PFSK-1 (cell line): ENCODE data around the gene LGALS9.

Source experiments
- FOXP2 ChIP-seq: optimal IDR thresholded peaks from 2 replicates; pipeline ENCODE3; 2011; ENCODE audit warnings: borderline replicate concordance, control low read depth, inconsistent platforms; ENCODE audit not compliant: insufficient read depth; ENCODE audit errors: extremely low read length, extremely low read depth
- POLR2AphosphoS5 ChIP-seq: IDR thresholded peaks from 2 replicates; pipeline ENCODE4 v1.6.1; 2012; ENCODE audit warnings: low read depth, mild to moderate bottlenecking, control low read depth, low read length, moderate library complexity
- TF ChIP-seq, protein P1 (sequence below), 2 experiments: IDR thresholded peaks; 2 replicates each; pipeline versions ENCODE4 v1.6.1 to v1.8.0; 2011 to 2012; ENCODE audit warnings: low read depth in 2 of 2, low read length in 2 of 2, control low read depth in 1 of 2, inconsistent platforms in 1 of 2, mild to moderate bottlenecking in 1 of 2, moderate library complexity in 1 of 2; ENCODE audit not compliant: insufficient read depth in 1 of 2

DNA sequence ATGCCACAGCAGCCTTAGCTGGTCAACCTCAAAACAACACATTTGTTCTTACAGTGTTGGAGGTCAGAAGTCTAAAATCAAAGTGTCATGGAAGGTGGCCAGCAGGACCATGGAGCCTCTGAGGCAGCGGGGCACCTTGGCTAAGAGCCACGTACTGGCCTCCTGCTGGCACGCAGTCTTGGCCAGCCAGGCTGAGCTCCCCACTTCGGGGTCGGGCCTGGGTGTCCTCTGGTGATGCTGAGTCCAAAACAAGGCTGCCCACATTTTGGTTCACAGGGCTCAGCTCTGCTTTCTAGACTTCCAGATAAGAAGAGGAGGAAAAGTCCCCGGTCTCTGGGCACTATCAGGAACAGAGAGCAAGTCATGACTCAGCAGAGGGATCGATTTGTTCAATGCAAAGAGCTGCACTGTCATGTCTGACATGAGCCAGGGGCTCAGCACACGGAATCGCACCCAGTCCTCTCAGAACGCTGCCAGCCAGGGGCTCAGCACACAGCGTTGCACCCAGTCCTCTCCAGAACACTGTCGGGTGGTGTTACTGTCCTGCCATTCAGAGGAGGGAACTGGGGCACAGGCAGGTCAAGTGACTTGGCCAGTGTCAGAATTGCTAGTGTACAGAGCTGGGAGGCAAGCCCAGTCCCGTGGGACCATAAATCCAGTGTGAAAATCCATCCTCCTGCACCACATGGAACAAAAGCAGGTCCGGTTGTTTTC lies 2.5 kb downstream of the LGALS9 start:
- TF ChIP-seq POLR2AphosphoS5: no peak
- TF ChIP-seq, protein P1, sequence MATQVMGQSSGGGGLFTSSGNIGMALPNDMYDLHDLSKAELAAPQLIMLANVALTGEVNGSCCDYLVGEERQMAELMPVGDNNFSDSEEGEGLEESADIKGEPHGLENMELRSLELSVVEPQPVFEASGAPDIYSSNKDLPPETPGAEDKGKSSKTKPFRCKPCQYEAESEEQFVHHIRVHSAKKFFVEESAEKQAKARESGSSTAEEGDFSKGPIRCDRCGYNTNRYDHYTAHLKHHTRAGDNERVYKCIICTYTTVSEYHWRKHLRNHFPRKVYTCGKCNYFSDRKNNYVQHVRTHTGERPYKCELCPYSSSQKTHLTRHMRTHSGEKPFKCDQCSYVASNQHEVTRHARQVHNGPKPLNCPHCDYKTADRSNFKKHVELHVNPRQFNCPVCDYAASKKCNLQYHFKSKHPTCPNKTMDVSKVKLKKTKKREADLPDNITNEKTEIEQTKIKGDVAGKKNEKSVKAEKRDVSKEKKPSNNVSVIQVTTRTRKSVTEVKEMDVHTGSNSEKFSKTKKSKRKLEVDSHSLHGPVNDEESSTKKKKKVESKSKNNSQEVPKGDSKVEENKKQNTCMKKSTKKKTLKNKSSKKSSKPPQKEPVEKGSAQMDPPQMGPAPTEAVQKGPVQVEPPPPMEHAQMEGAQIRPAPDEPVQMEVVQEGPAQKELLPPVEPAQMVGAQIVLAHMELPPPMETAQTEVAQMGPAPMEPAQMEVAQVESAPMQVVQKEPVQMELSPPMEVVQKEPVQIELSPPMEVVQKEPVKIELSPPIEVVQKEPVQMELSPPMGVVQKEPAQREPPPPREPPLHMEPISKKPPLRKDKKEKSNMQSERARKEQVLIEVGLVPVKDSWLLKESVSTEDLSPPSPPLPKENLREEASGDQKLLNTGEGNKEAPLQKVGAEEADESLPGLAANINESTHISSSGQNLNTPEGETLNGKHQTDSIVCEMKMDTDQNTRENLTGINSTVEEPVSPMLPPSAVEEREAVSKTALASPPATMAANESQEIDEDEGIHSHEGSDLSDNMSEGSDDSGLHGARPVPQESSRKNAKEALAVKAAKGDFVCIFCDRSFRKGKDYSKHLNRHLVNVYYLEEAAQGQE (IDR thresholded peaks at IDR 0.05; ENCODE audit: insufficient read depth in 1 of 2, low read depth in 2 of 2, low read length in 2 of 2): no peak
- TF ChIP-seq FOXP2: no peak
